ENCODE data around the gene SFXN2.
A peak's percentile ranks its signal among the peaks of the same experiment; 100 is the strongest.

The SFXN2 gene

GRCh38 chr10:102767428-102768160 is 53.2 kb downstream of the SFXN2 start:
- TF ChIP-seq ZFX (IDR thresholded peaks at IDR 0.05) = no peak
- TF ChIP-seq, protein P1, sequence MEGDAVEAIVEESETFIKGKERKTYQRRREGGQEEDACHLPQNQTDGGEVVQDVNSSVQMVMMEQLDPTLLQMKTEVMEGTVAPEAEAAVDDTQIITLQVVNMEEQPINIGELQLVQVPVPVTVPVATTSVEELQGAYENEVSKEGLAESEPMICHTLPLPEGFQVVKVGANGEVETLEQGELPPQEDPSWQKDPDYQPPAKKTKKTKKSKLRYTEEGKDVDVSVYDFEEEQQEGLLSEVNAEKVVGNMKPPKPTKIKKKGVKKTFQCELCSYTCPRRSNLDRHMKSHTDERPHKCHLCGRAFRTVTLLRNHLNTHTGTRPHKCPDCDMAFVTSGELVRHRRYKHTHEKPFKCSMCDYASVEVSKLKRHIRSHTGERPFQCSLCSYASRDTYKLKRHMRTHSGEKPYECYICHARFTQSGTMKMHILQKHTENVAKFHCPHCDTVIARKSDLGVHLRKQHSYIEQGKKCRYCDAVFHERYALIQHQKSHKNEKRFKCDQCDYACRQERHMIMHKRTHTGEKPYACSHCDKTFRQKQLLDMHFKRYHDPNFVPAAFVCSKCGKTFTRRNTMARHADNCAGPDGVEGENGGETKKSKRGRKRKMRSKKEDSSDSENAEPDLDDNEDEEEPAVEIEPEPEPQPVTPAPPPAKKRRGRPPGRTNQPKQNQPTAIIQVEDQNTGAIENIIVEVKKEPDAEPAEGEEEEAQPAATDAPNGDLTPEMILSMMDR (conservative IDR thresholded peaks at IDR 0.05) = no peak
- H3K27ac ChIP-seq = peak overlapping the region; percentile 70; the same call in 1 of the 2 replicates

DNA sequence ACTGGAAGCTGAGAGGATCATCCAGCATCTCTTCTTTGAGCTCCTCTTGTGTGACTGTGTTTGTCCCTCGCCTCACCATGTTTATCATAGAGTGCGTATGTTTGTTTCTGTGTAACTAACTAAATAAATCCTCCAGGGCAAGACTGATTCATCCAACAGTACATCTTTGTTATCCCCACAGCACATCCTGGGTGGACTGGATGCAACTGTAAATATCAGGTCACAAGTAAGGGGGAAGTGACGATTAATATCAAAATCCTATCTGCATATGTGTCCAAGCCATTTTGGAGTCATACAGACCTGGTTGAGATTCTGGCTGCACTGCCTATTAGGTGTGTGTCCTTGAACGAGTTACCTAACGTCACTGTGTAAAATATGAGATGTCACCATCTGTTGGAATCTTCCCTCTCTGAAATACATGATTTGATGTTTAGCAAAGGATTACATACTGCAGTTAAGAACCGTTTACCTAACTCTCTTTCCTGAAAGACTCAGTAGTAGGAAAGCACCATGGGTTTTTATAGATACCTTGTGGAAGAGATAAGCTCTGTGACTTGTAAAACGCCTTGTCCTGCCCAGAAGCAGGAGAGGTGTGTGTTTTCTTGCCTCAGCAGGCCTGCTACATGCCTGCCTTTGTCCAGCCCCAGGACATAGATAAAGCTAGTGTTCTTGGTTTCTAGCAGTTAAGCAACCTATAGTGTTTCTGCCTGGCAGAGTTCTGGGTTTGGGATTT is 55.1 kb downstream of the SFXN2 start:
- TF ChIP-seq ZFX (IDR thresholded peaks at IDR 0.05) = no peak
- TF ChIP-seq, protein P1 (conservative IDR thresholded peaks at IDR 0.05) = no peak
- peak overlapping the region; percentile 70; the same call in 1 of the 2 replicates for H3K27ac ChIP-seq

DNA sequence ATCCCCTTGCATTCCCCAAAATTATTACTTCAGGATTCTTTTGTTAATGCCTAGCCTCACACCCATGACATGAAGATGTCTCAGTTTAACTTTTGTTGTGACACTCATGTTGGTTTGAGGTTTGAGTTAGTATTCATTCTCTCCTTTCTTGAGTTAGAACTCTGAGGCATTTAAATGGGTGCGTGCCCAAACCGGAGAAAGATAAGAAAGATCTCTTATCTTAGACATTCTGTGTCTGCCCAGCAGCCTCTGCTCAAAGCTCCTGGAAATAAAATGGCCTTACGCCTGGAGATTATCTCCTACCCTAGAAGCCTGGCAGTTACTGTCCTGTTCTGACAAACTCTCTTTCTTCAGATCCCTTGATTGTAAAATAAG is 55.7 kb downstream of the SFXN2 start:
- peak overlapping the region; percentile 70 for H3K27ac ChIP-seq
- no peak for TF ChIP-seq ZFX (IDR thresholded peaks at IDR 0.05)
- TF ChIP-seq, protein P1 (conservative IDR thresholded peaks at IDR 0.05) = no peak

DNA sequence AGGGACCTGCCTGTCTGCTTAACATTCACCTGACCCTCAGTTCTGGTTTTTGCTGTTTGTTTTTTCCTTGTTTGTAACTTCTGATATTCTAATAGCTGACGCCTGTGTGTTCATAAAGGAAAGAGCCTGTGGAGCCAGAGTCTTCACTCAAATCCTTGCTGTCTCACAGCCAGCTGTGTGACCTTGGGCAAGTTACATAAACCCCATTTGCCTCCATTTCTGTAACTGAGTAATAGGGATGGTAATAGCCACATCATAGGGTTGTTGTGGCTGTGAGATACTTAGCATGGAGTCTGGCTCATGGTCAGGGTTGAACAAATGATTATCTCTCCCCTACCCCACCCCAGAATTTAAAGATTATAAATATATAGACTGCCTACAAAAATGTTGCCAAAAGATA is 56.4 kb downstream of the SFXN2 start:
- TF ChIP-seq ZFX (IDR thresholded peaks at IDR 0.05) = no peak
- TF ChIP-seq, protein P1 (conservative IDR thresholded peaks at IDR 0.05) = no peak
- peak overlapping the region; percentile 70 for H3K27ac ChIP-seq

DNA sequence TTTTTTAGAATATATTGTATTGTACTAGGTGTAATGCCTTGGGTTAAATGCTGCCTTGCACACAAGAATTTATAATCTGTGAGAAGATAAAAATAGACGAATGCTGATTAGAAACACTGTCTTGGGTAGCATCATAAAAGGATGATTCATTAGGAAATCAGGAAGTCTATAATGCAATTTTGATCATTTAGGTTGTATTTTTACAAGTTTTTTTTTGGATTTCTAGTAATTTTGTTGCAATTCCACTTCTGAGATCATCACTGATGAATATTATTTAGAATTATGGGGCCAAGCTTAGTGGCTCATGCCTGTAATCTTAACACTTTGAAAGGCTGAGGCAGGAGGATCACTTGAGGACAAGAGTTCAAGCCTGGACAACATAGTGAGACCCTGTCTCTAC is 58.9 kb downstream of the SFXN2 start:
- H3K27ac ChIP-seq = no peak overlapping the region; the same call in 1 of the 2 replicates

DNA sequence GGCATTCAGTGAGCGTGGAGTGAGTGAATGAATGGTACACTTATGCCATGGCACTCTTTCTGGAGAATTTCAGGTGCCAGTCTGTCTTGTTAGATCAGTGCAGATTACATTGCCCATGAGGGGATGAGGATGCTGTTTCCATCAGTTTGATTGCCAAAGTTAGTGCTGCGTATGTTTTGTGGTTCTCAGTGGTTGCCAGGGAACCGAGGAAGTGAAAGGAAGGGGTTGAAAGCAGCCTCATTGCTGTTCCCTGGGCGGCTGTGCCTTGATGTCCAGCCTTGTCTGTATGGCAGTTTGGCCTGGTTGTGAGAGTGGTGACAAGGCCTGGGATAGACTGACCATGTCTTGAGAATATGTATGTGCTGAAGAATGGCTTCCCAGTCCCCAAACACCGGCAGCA is 59.5 kb downstream of the SFXN2 start:
- TF ChIP-seq, protein P1 (conservative IDR thresholded peaks at IDR 0.05) = no peak
- no peak for TF ChIP-seq ZFX (IDR thresholded peaks at IDR 0.05)
- H3K27ac ChIP-seq = peak overlapping the region; percentile 84

More for the DNA sequence above, 58.9 kb downstream of the SFXN2 start:
- TF ChIP-seq, protein P1 (conservative IDR thresholded peaks at IDR 0.05) = no peak
- no peak for TF ChIP-seq ZFX (IDR thresholded peaks at IDR 0.05)

All from C4-2B (cell line).